HEK293 (cell line): ENCODE data around the gene HMGN4.

Experiments used
- CTCF ChIA-PET: fragments of 350-600 bp; formaldehyde crosslinking; extraction: SDS; loops from one replicate; lab custom pipeline; 2021; ENCODE audit warnings: antibody characterized with exemption; lab: Yijun Ruan, JAX
- POLR2A ChIA-PET: fragments of 300-600 bp; formaldehyde crosslinking; extraction: SDS; loops from one replicate; lab custom pipeline; 2020; ENCODE audit warnings: antibody characterized with exemption, inconsistent platforms; lab: Yijun Ruan, JAX
- H3K27ac ChIP-seq: fragments of 200-500 bp; sonication (Bioruptor generic); 2 replicates; pipeline ENCODE4 v1.5.1; 2014; ENCODE audit warnings: low read depth, low read length, control low read depth, inconsistent platforms; ENCODE audit errors: extremely low read depth
- H3K36me3 ChIP-seq, 2 experiments: fragments of 200-500 bp in 1 of 2; sonication (Bioruptor generic) in 1 of 2; 1 replicate in 1 of 2; 2 replicates in 1 of 2; pipeline ENCODE4 v1.5.1; 2014 to 2017; ENCODE audit warnings: inconsistent platforms in 2 of 2, low read length in 2 of 2; ENCODE audit not compliant: control insufficient read depth in 2 of 2, insufficient read depth in 1 of 2
- H3K4me1 ChIP-seq: fragments of 200-500 bp; sonication (Bioruptor generic); 2 replicates; pipeline ENCODE4 v1.5.1; 2014; ENCODE audit warnings: mild to moderate bottlenecking, low read length, inconsistent platforms; ENCODE audit not compliant: control insufficient read depth, insufficient read depth
- H3K4me3 ChIP-seq: 2 replicates; pipeline ENCODE4 v1.5.1; 2011; ENCODE audit warnings: low read depth, mild to moderate bottlenecking, control low read depth, low read length, moderate library complexity
- H3K9me3 ChIP-seq: fragments of 200-500 bp; sonication (Bioruptor generic); 2 replicates; pipeline ENCODE4 v1.5.1; 2014; ENCODE audit warnings: low read depth, low read length, inconsistent platforms; ENCODE audit not compliant: control insufficient read depth, insufficient read depth
- KLF10 ChIP-seq: fragments of 450-650 bp; IDR thresholded peaks from 2 replicates; pipeline ENCODE4 v1.5.1; 2018; ENCODE audit warnings: missing biosample characterization, mild to moderate bottlenecking, missing genetic modification characterization
- PRDM1 ChIP-seq: fragments of 450-650 bp; formaldehyde crosslinking; IDR thresholded peaks from 2 replicates; pipeline ENCODE4; 2016; ENCODE audit warnings: missing biosample characterization, missing genetic modification characterization
- SALL2 ChIP-seq: fragments of 450-650 bp; formaldehyde crosslinking; IDR thresholded peaks from 2 replicates; pipeline ENCODE4 v1.5.0; 2017; ENCODE audit warnings: missing biosample characterization, mild to moderate bottlenecking, missing genetic modification characterization, borderline replicate concordance
- SCRT1 ChIP-seq: fragments of 450-650 bp; formaldehyde crosslinking; IDR thresholded peaks from 2 replicates; pipeline ENCODE4 v1.5.1; 2016; ENCODE audit warnings: missing biosample characterization, missing genetic modification characterization, borderline replicate concordance
- SETDB1 ChIP-seq: IDR thresholded peaks from one replicate; pipeline ENCODE4 v1.6.1; 2017; ENCODE audit warnings: mild to moderate bottlenecking, low read length, moderate library complexity, mixed read lengths; ENCODE audit not compliant: insufficient read length
- SP2 ChIP-seq: fragments of 450-650 bp; formaldehyde crosslinking; IDR thresholded peaks from 2 replicates; pipeline ENCODE4 v1.5.1; 2016; ENCODE audit warnings: missing biosample characterization, missing genetic modification characterization
- ZBTB1 ChIP-seq: fragments of 450-650 bp; formaldehyde crosslinking; IDR thresholded peaks from 2 replicates; pipeline ENCODE4 v1.5.1; 2016; ENCODE audit warnings: missing biosample characterization, missing genetic modification characterization
- ZBTB20 ChIP-seq: fragments of 450-650 bp; formaldehyde crosslinking; IDR thresholded peaks from 2 replicates; pipeline ENCODE4 v1.5.1; 2016; ENCODE audit warnings: missing biosample characterization, missing genetic modification characterization
- ZBTB48 ChIP-seq: fragments of 450-650 bp; formaldehyde crosslinking; IDR thresholded peaks from 2 replicates; pipeline ENCODE4 v1.5.1; 2016; ENCODE audit warnings: missing biosample characterization, missing genetic modification characterization
- ZNF146 ChIP-seq: fragments of 450-650 bp; formaldehyde crosslinking; IDR thresholded peaks from 2 replicates; pipeline ENCODE4 v1.5.1; 2016; ENCODE audit warnings: missing biosample characterization, missing genetic modification characterization
- ZNF155 ChIP-seq: fragments of 450-650 bp; formaldehyde crosslinking; IDR thresholded peaks from 2 replicates; pipeline ENCODE4 v1.5.1; 2016; ENCODE audit warnings: missing biosample characterization, missing genetic modification characterization
- ZNF16 ChIP-seq: fragments of 450-650 bp; formaldehyde crosslinking; IDR thresholded peaks from 2 replicates; pipeline ENCODE4 v1.5.1; 2016; ENCODE audit warnings: low read depth, missing biosample characterization, missing genetic modification characterization
- ZNF2 ChIP-seq: fragments of 450-650 bp; formaldehyde crosslinking; IDR thresholded peaks from 2 replicates; pipeline ENCODE4 v1.5.1; 2016; ENCODE audit warnings: missing biosample characterization, missing genetic modification characterization
- ZNF274 ChIP-seq, 2 experiments: fragments of 200-500 bp in 1 of 2; fragments of 450-650 bp in 1 of 2; sonication (Bioruptor generic) in 1 of 2; formaldehyde crosslinking in 1 of 2; IDR thresholded peaks; 2 replicates each; pipeline versions ENCODE4 v1.5.1 to v1.6.1; 2014 to 2016; ENCODE audit warnings: borderline replicate concordance in 1 of 2, inconsistent platforms in 1 of 2, low read length in 1 of 2, missing biosample characterization in 1 of 2, missing genetic modification characterization in 1 of 2
- ZNF341 ChIP-seq: fragments of 450-650 bp; formaldehyde crosslinking; IDR thresholded peaks from 2 replicates; pipeline ENCODE4; 2016; ENCODE audit warnings: low read depth, missing biosample characterization, missing genetic modification characterization
- ZNF350 ChIP-seq: fragments of 450-650 bp; formaldehyde crosslinking; IDR thresholded peaks from 2 replicates; pipeline ENCODE4 v1.5.0; 2017; ENCODE audit warnings: missing biosample characterization, mild to moderate bottlenecking, missing genetic modification characterization
- ZNF423 ChIP-seq: fragments of 450-650 bp; formaldehyde crosslinking; IDR thresholded peaks from 2 replicates; pipeline ENCODE4 v1.5.1; 2016; ENCODE audit warnings: missing biosample characterization, missing genetic modification characterization
- ZNF433 ChIP-seq: fragments of 450-650 bp; formaldehyde crosslinking; IDR thresholded peaks from 2 replicates; pipeline ENCODE4 v1.5.1; 2016; ENCODE audit warnings: missing biosample characterization, missing genetic modification characterization, low read depth
- ZNF521 ChIP-seq: fragments of 450-650 bp; formaldehyde crosslinking; IDR thresholded peaks from 2 replicates; pipeline ENCODE4 v1.5.1; 2017; ENCODE audit warnings: missing biosample characterization, mild to moderate bottlenecking, missing genetic modification characterization
- ZNF544 ChIP-seq: fragments of 450-650 bp; formaldehyde crosslinking; IDR thresholded peaks from 2 replicates; pipeline ENCODE4 v1.5.0; 2017; ENCODE audit warnings: missing biosample characterization, missing genetic modification characterization
- ZNF549 ChIP-seq: fragments of 450-650 bp; IDR thresholded peaks from 2 replicates; pipeline ENCODE4 v1.5.1; 2018; ENCODE audit warnings: missing biosample characterization, missing genetic modification characterization, mild to moderate bottlenecking, inconsistent platforms, moderate library complexity
- ZNF585B ChIP-seq: fragments of 450-650 bp; formaldehyde crosslinking; IDR thresholded peaks from 2 replicates; pipeline ENCODE4 v1.5.1; 2016; ENCODE audit warnings: missing biosample characterization, missing genetic modification characterization
- ZNF621 ChIP-seq: fragments of 450-650 bp; formaldehyde crosslinking; IDR thresholded peaks from 2 replicates; pipeline ENCODE4 v1.5.1; 2017; ENCODE audit warnings: missing biosample characterization, missing genetic modification characterization
- ZNF677 ChIP-seq: fragments of 450-650 bp; IDR thresholded peaks from 2 replicates; pipeline ENCODE4 v1.5.0; 2018; ENCODE audit warnings: missing biosample characterization, mild to moderate bottlenecking, missing genetic modification characterization, moderate library complexity
- ZNF701 ChIP-seq: fragments of 450-650 bp; formaldehyde crosslinking; IDR thresholded peaks from 2 replicates; pipeline ENCODE4 v1.5.1; 2016; ENCODE audit warnings: missing biosample characterization, missing genetic modification characterization
- ZNF791 ChIP-seq: fragments of 450-650 bp; formaldehyde crosslinking; IDR thresholded peaks from 2 replicates; pipeline ENCODE4 v1.5.1; 2016; ENCODE audit warnings: missing biosample characterization, missing genetic modification characterization
- ZNF830 ChIP-seq: fragments of 450-650 bp; IDR thresholded peaks from 2 replicates; pipeline ENCODE4 v1.5.0; 2018; ENCODE audit warnings: missing biosample characterization, missing genetic modification characterization, low read depth, mild to moderate bottlenecking, moderate library complexity
- ZNF843 ChIP-seq: fragments of 450-650 bp; formaldehyde crosslinking; IDR thresholded peaks from 2 replicates; pipeline ENCODE4 v1.5.1; 2016; ENCODE audit warnings: missing biosample characterization, missing genetic modification characterization
- ZSCAN16 ChIP-seq: fragments of 450-650 bp; formaldehyde crosslinking; IDR thresholded peaks from 2 replicates; pipeline ENCODE4 v1.5.1; 2016; ENCODE audit warnings: missing biosample characterization, missing genetic modification characterization
- TF ChIP-seq, protein P1 (sequence below): fragments of 450-650 bp; formaldehyde crosslinking; IDR thresholded peaks from 2 replicates; pipeline ENCODE4 v1.5.1; 2016; ENCODE audit warnings: missing biosample characterization, missing genetic modification characterization
- TF ChIP-seq, protein P2 (sequence below): fragments of 450-650 bp; formaldehyde crosslinking; IDR thresholded peaks from 2 replicates; pipeline ENCODE4 v1.5.1; 2016; ENCODE audit warnings: missing biosample characterization, missing genetic modification characterization
- TF ChIP-seq, protein P3 (sequence below): fragments of 450-650 bp; formaldehyde crosslinking; IDR thresholded peaks from 2 replicates; pipeline ENCODE4 v1.5.1; 2017; ENCODE audit warnings: missing biosample characterization, missing genetic modification characterization
- TF ChIP-seq, protein P4 (sequence below): fragments of 450-650 bp; formaldehyde crosslinking; IDR thresholded peaks from 2 replicates; pipeline ENCODE4 v1.5.1; 2016; ENCODE audit warnings: missing biosample characterization, missing genetic modification characterization

The HMGN4 gene

DNA sequence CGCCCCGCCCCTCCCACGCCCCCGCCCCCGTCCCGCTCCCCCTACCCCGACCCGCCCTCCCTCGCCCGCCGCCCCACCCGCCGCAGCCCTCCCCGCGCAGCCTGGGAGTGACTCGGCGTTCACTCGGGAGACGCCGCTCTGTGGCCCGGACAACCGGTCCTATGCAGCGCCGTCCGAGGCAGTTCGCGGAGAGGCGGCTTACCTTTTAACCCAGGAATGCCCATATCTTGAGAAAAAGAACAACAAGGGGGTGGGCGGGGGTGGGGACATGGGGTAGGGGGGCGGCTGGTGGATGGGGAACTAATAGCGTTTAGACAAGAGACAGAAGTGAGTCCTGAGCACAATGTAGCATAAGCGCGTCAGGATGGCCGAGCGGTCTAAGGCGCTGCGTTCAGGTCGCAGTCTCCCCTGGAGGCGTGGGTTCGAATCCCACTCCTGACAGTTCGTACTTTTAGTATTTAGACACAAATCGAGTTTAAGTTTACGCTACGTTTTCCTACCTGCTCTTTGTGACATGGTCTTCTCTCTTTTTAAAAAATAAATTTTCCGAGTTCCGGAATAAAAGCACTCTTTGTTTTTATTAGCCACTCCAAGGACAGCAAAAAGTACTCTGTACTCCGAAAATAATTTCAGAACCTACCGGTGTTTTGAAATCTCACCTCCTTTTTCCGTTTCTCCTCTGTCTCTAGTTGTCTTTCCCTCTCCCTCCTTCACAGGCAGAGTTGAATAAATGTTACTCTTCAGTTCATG is 17.1 kb upstream of the HMGN4 start:
- peak overlapping the region; percentile 98 for H3K27ac ChIP-seq
- H3K36me3 ChIP-seq = no peaks in the 10 kb centered on the region
- CTCF ChIA-PET = interaction anchor here (0.6 to 2.7 kb wide), 3 partner anchors 21 to 180 kb away, joined by 3 to 10 read pairs (median 3); partner anchors contain the start of gene BTN1A1
- no peaks in the 10 kb centered on the region for H3K9me3 ChIP-seq
- POLR2A ChIA-PET = interaction anchor here (0.6 to 3.1 kb wide), 8 partner anchors 12 to 397 kb away, joined by 3 to 13 read pairs (median 5); partner anchors contain the start of gene HMGN4
- H3K4me1 ChIP-seq = 0 out of 2 replicates have a peak, but pooled peaks cover 2% of the 10 kb centered on the region
- H3K4me3 ChIP-seq = peak overlapping the region; percentile 62
- TF ChIP-seq, protein P1, sequence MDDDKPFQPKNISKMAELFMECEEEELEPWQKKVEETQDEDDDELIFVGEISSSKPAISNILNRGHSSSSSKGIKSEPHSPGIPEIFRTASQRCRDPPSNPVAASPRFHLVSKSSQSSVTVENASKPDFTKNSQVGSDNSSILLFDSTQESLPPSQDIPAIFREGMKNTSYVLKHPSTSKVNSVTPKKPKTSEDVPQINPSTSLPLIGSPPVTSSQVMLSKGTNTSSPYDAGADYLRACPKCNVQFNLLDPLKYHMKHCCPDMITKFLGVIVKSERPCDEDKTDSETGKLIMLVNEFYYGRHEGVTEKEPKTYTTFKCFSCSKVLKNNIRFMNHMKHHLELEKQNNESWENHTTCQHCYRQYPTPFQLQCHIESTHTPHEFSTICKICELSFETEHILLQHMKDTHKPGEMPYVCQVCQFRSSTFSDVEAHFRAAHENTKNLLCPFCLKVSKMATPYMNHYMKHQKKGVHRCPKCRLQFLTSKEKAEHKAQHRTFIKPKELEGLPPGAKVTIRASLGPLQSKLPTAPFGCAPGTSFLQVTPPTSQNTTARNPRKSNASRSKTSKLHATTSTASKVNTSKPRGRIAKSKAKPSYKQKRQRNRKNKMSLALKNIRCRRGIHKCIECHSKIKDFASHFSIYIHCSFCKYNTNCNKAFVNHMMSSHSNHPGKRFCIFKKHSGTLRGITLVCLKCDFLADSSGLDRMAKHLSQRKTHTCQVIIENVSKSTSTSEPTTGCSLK (tag by site-specific recombination) = no peak
- TF ChIP-seq, protein P2, sequence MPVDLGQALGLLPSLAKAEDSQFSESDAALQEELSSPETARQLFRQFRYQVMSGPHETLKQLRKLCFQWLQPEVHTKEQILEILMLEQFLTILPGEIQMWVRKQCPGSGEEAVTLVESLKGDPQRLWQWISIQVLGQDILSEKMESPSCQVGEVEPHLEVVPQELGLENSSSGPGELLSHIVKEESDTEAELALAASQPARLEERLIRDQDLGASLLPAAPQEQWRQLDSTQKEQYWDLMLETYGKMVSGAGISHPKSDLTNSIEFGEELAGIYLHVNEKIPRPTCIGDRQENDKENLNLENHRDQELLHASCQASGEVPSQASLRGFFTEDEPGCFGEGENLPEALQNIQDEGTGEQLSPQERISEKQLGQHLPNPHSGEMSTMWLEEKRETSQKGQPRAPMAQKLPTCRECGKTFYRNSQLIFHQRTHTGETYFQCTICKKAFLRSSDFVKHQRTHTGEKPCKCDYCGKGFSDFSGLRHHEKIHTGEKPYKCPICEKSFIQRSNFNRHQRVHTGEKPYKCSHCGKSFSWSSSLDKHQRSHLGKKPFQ (tag by site-specific recombination) = no peak
- TF ChIP-seq ZBTB48 (tag by site-specific recombination) (no peak), ZNF677 (tag by site-specific recombination) (no peak), SCRT1 (tag by site-specific recombination) (no peak), ZNF155 (tag by site-specific recombination) (no peak), ZNF146 (tag by site-specific recombination) (no peak), SETDB1 (no peak), ZNF16 (tag by site-specific recombination) (no peak), ZNF701 (tag by site-specific recombination) (no peak), ZNF274 (IDR thresholded peaks at IDR 0.05; ENCODE audit: low read length) (no peak), ZNF274 (tag by site-specific recombination; IDR thresholded peaks at IDR 0.05; ENCODE audit: borderline replicate concordance) (no peak), ZNF341 (tag by site-specific recombination) (no peak), ZNF585B (no peak), SP2 (0 out of 2 replicates have a peak, but pooled peaks have one; percentile 1), ZNF521 (tag by site-specific recombination) (no peak), PRDM1 (peak; percentile 29; the same call in 1 of the 2 replicates), ZNF791 (tag by site-specific recombination) (no peak), SALL2 (tag by site-specific recombination) (no peak), ZNF621 (tag by site-specific recombination) (no peak), ZSCAN16 (no peak), ZBTB1 (tag by site-specific recombination) (no peak), ZNF2 (tag by site-specific recombination) (no peak), ZNF544 (tag by site-specific recombination) (no peak), ZNF843 (0 out of 2 replicates have a peak, but pooled peaks have one; percentile 13), ZNF830 (tag by site-specific recombination) (no peak), ZBTB20 (tag by site-specific recombination) (no peak), ZNF433 (tag by site-specific recombination) (no peak), ZNF350 (no peak), KLF10 (peak; percentile 83), ZNF423 (tag by site-specific recombination) (no peak), ZNF549 (no peak)
- TF ChIP-seq, protein P3, sequence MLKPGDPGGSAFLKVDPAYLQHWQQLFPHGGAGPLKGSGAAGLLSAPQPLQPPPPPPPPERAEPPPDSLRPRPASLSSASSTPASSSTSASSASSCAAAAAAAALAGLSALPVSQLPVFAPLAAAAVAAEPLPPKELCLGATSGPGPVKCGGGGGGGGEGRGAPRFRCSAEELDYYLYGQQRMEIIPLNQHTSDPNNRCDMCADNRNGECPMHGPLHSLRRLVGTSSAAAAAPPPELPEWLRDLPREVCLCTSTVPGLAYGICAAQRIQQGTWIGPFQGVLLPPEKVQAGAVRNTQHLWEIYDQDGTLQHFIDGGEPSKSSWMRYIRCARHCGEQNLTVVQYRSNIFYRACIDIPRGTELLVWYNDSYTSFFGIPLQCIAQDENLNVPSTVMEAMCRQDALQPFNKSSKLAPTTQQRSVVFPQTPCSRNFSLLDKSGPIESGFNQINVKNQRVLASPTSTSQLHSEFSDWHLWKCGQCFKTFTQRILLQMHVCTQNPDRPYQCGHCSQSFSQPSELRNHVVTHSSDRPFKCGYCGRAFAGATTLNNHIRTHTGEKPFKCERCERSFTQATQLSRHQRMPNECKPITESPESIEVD (tag by site-specific recombination) = no peak
- TF ChIP-seq, protein P4, sequence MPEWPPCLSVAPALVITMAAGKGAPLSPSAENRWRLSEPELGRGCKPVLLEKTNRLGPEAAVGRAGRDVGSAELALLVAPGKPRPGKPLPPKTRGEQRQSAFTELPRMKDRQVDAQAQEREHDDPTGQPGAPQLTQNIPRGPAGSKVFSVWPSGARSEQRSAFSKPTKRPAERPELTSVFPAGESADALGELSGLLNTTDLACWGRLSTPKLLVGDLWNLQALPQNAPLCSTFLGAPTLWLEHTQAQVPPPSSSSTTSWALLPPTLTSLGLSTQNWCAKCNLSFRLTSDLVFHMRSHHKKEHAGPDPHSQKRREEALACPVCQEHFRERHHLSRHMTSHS = no peak
